ENCODE results near the gene THSD4. TPM values are rescaled to one million over a fixed set of nuclear protein-coding genes. Genes with fewer than 3 reads are reported as not detected.

THSD4 gene
- total and polyA plus RNA-seq, 2 of the 8 experiments (the other 6 are each of a cell fraction or from before 2014, with no cell fraction given), result 2.5 to 6.2 TPM

- ChIA-PET CTCF (ENCODE audit: partially characterized antibody) (no interaction called here), POLR2A (ENCODE audit: partially characterized antibody) (no interaction called here)
- TF ChIP-seq BCL11A (IDR thresholded peaks at IDR 0.05; ENCODE audit: low read depth in 2 of 2, low read length in 2 of 2), result peak in 1 of 2 experiments; percentile 42
- TF ChIP-seq SIN3A (conservative IDR thresholded peaks at IDR 0.05 in 1 of 2, IDR thresholded peaks at IDR 0.05 in 1 of 2; ENCODE audit: low read depth in 1 of 2, low read length in 2 of 2), result no peak
- no peak overlapping the region for H3K9ac ChIP-seq (replicated peaks in 1 of 4; ENCODE audit: extremely low read depth in 1 of 4, low read depth in 3 of 4, low read length in 3 of 4)
- H3K36me3 ChIP-seq (ENCODE audit: control insufficient read depth in 2 of 4, insufficient read depth in 4 of 4, low read length in 3 of 4), result no peaks in the 10 kb centered on the region
- H3K56ac ChIP-seq (replicated peaks; ENCODE audit: insufficient read length, low read depth, low read length), result no peak overlapping the region
- no peak overlapping the region for H3K4ac ChIP-seq (replicated peaks; ENCODE audit: insufficient read length, low read depth, low read length)
- no peaks in the 10 kb centered on the region for H3K79me1 ChIP-seq (ENCODE audit: low read depth, low read length)
- WGBS, 2 experiments (ENCODE audit: extremely low coverage in 1 of 2, insufficient coverage in 1 of 2, insufficient read length in 1 of 2, insufficient replicate concordance in 2 of 2, low coverage in 1 of 2, low lambda C conversion rate in 2 of 2, missing lambda C conversion rate in 1 of 2), result 89% methylated on average over 5 of the region's 5 CpGs; no CpG with 5 or more reads in 1 of the 2 experiments
- H3K4me1 ChIP-seq (replicated peaks in 1 of 4; ENCODE audit: control insufficient read depth in 3 of 4, insufficient read depth in 4 of 4, low read length in 3 of 4), result peaks cover 4 to 8% (median 5%) of the 10 kb centered on the region in 4 experiments; a peak in 5 of 7 replicates
- no peak overlapping the region for H4K5ac ChIP-seq (ENCODE audit: insufficient read length, low read depth, low read length)
- H3K4me3 ChIP-seq (ENCODE audit: extremely low read depth in 1 of 4, insufficient read depth in 2 of 4, low read depth in 3 of 4, low read length in 4 of 4), result no peak overlapping the region
- H3K23me2 ChIP-seq (ENCODE audit: low read depth, low read length), result no peaks in the 10 kb centered on the region
- no peaks in the 10 kb centered on the region for H4K20me1 ChIP-seq (replicated peaks in 1 of 2; ENCODE audit: control insufficient read depth in 1 of 2, insufficient read depth in 2 of 2, low read length in 2 of 2)
- DNase-seq (ENCODE audit: low read depth in 1 of 2, low spot score in 2 of 2), result no peak
- H4K91ac ChIP-seq (replicated peaks; ENCODE audit: insufficient read length, low read length), result no peak overlapping the region
- peak; percentile 82 for FAIRE-seq
- no peak overlapping the region for H4K8ac ChIP-seq (ENCODE audit: extremely low read depth, insufficient read depth, low read length)
- no peak overlapping the region for H3K14ac ChIP-seq (ENCODE audit: insufficient read length)
- H3K9me3 ChIP-seq (ENCODE audit: insufficient read depth in 2 of 2, low read depth in 1 of 2, low read length in 1 of 2), result no peaks in the 10 kb centered on the region
- no peak overlapping the region for H2AK5ac ChIP-seq (ENCODE audit: low read depth, low read length)
- no peak overlapping the region for H2BK120ac ChIP-seq (replicated peaks; ENCODE audit: low read depth, low read length)
- no peak overlapping the region for H3K23ac ChIP-seq (ENCODE audit: insufficient read length)
- no peak overlapping the region for H2BK20ac ChIP-seq (ENCODE audit: low read length)
- H3K27ac ChIP-seq (ENCODE audit: low read depth, low read length), result no peak overlapping the region
- no peak overlapping the region for H2BK12ac ChIP-seq (ENCODE audit: low read depth, low read length)
- H2AFZ ChIP-seq (ENCODE audit: low read length), result no peak overlapping the region
- no peak overlapping the region for H2BK5ac ChIP-seq (ENCODE audit: low read depth, low read length)
- H3K4me2 ChIP-seq (ENCODE audit: insufficient read depth in 1 of 2, low read depth in 2 of 2, low read length in 2 of 2), result no peak overlapping the region
- H3K27me3 ChIP-seq (replicated peaks in 1 of 4; ENCODE audit: control insufficient read depth in 3 of 4, extremely low read depth in 1 of 4, insufficient read depth in 3 of 4, low read length in 3 of 4), result no peaks in the 10 kb centered on the region
- no peak overlapping the region for H3K18ac ChIP-seq (ENCODE audit: extremely low read depth, low read length)
- H2BK15ac ChIP-seq (ENCODE audit: low read length), result no peak overlapping the region
- no peaks in the 10 kb centered on the region for H3K79me2 ChIP-seq (ENCODE audit: control insufficient read depth in 1 of 2, insufficient read depth in 2 of 2, low read length in 2 of 2)
These were observed 564.6 kb downstream of the THSD4 start for GRCh38 chr15:71679793-71680353.

All from H1 (cell line).